ENCODE data around the gene NLRC5.

NLRC5 gene

GRCh38 chr16:57022445-57022844 is 33.1 kb downstream of the NLRC5 start:
- no peak overlapping the region for H3K4me3 ChIP-seq (ENCODE audit: low read length)
- H3K9me3 ChIP-seq (ENCODE audit: control insufficient read depth, insufficient read depth, low read length): no peaks in the 10 kb centered on the region
- no peaks in the 10 kb centered on the region for H3K27me3 ChIP-seq (ENCODE audit: control insufficient read depth, low read length)
- no peaks in the 10 kb centered on the region for H4K20me1 ChIP-seq (ENCODE audit: control insufficient read depth, insufficient read depth, low read depth, low read length)
- no peaks in the 10 kb centered on the region; the same call in none of the 2 replicates for H3K36me3 ChIP-seq (ENCODE audit: control insufficient read depth, low read length)
- H3K4me1 ChIP-seq (ENCODE audit: control insufficient read depth, low read length): no peaks in the 10 kb centered on the region
- H3F3A ChIP-seq (ENCODE audit: control insufficient read depth, insufficient read depth): no peaks in the 10 kb centered on the region
- H3K27ac ChIP-seq (ENCODE audit: low read depth, low read length): no peak overlapping the region
- no peak for TF ChIP-seq EZH2phosphoT487 (IDR thresholded peaks at IDR 0.05; ENCODE audit: borderline replicate concordance, low read length)
- TF ChIP-seq, protein P1, sequence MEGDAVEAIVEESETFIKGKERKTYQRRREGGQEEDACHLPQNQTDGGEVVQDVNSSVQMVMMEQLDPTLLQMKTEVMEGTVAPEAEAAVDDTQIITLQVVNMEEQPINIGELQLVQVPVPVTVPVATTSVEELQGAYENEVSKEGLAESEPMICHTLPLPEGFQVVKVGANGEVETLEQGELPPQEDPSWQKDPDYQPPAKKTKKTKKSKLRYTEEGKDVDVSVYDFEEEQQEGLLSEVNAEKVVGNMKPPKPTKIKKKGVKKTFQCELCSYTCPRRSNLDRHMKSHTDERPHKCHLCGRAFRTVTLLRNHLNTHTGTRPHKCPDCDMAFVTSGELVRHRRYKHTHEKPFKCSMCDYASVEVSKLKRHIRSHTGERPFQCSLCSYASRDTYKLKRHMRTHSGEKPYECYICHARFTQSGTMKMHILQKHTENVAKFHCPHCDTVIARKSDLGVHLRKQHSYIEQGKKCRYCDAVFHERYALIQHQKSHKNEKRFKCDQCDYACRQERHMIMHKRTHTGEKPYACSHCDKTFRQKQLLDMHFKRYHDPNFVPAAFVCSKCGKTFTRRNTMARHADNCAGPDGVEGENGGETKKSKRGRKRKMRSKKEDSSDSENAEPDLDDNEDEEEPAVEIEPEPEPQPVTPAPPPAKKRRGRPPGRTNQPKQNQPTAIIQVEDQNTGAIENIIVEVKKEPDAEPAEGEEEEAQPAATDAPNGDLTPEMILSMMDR (IDR thresholded peaks at IDR 0.05; ENCODE audit: low read depth, low read length, poor library complexity, severe bottlenecking): no peak
- no peaks in the 10 kb centered on the region for H3K9me2 ChIP-seq (replicated peaks; ENCODE audit: control insufficient read depth, low read length)
- no peaks in the 10 kb centered on the region for H3K79me2 ChIP-seq (ENCODE audit: control insufficient read depth, low read length)
- no peak overlapping the region for H3K4me2 ChIP-seq (ENCODE audit: low read length)

GRCh38 chr16:57023541-57024249 is 34.3 kb downstream of the NLRC5 start:
- H3K4me2 ChIP-seq (ENCODE audit: low read length): no peak overlapping the region
- H3K9me2 ChIP-seq (replicated peaks; ENCODE audit: control insufficient read depth, low read length): no peaks in the 10 kb centered on the region
- H3K27ac ChIP-seq (ENCODE audit: low read depth, low read length): no peak overlapping the region
- no peaks in the 10 kb centered on the region for H4K20me1 ChIP-seq (ENCODE audit: control insufficient read depth, insufficient read depth, low read depth, low read length)
- no peaks in the 10 kb centered on the region; the same call in none of the 2 replicates for H3K36me3 ChIP-seq (ENCODE audit: control insufficient read depth, low read length)
- no peaks in the 10 kb centered on the region for H3K79me2 ChIP-seq (ENCODE audit: control insufficient read depth, low read length)
- H3K27me3 ChIP-seq (ENCODE audit: control insufficient read depth, low read length): no peaks in the 10 kb centered on the region
- H3K4me1 ChIP-seq (ENCODE audit: control insufficient read depth, low read length): peaks cover 6% of the 10 kb centered on the region; the same call in 1 of the 2 replicates
- no peaks in the 10 kb centered on the region for H3K9me3 ChIP-seq (ENCODE audit: control insufficient read depth, insufficient read depth, low read length)
- TF ChIP-seq EZH2phosphoT487 (IDR thresholded peaks at IDR 0.05; ENCODE audit: borderline replicate concordance, low read length): no peak
- TF ChIP-seq, protein P1 (IDR thresholded peaks at IDR 0.05; ENCODE audit: low read depth, low read length, poor library complexity, severe bottlenecking): no peak
- no peak overlapping the region for H3K4me3 ChIP-seq (ENCODE audit: low read length)
- H3F3A ChIP-seq (ENCODE audit: control insufficient read depth, insufficient read depth): no peaks in the 10 kb centered on the region

GRCh38 chr16:57024894-57025680 is 35.7 kb downstream of the NLRC5 start:
- H3K9me2 ChIP-seq (replicated peaks; ENCODE audit: control insufficient read depth, low read length): no peaks in the 10 kb centered on the region
- no peaks in the 10 kb centered on the region for H3K9me3 ChIP-seq (ENCODE audit: control insufficient read depth, insufficient read depth, low read length)
- H3K27me3 ChIP-seq (ENCODE audit: control insufficient read depth, low read length): no peaks in the 10 kb centered on the region
- no peak overlapping the region for H3K4me3 ChIP-seq (ENCODE audit: low read length)
- no peaks in the 10 kb centered on the region for H4K20me1 ChIP-seq (ENCODE audit: control insufficient read depth, insufficient read depth, low read depth, low read length)
- TF ChIP-seq, protein P1 (IDR thresholded peaks at IDR 0.05; ENCODE audit: low read depth, low read length, poor library complexity, severe bottlenecking): no peak
- no peak for TF ChIP-seq EZH2phosphoT487 (IDR thresholded peaks at IDR 0.05; ENCODE audit: borderline replicate concordance, low read length)
- no peaks in the 10 kb centered on the region for H3K79me2 ChIP-seq (ENCODE audit: control insufficient read depth, low read length)
- no peaks in the 10 kb centered on the region for H3F3A ChIP-seq (ENCODE audit: control insufficient read depth, insufficient read depth)
- H3K36me3 ChIP-seq (ENCODE audit: control insufficient read depth, low read length): no peaks in the 10 kb centered on the region; the same call in none of the 2 replicates
- peaks cover 6% of the 10 kb centered on the region; the same call in 1 of the 2 replicates for H3K4me1 ChIP-seq (ENCODE audit: control insufficient read depth, low read length)
- H3K4me2 ChIP-seq (ENCODE audit: low read length): no peak overlapping the region
- H3K27ac ChIP-seq (ENCODE audit: low read depth, low read length): no peak overlapping the region

Data from DOHH2 (cell line).